ENCODE data around the gene TAL2. TPM values are rescaled to one million over a fixed set of nuclear protein-coding genes. Genes with fewer than 3 reads are reported as not detected.

TAL2 gene
- total and polyA plus RNA-seq, 10 of the 15 experiments (the other 5 are each of a cell fraction or from before 2014, with no cell fraction given), result 0.16 to 0.51 (median 0.34) TPM; not detected in 1

GRCh38 chr9:105670775-105671174 is 8.5 kb downstream of the TAL2 start (continued):
- TF ChIP-seq ZZZ3 (IDR thresholded peaks at IDR 0.05; ENCODE audit: control insufficient read depth, insufficient read length, low read depth) (no peak), ATF7 (IDR thresholded peaks at IDR 0.05; ENCODE audit: low read depth) (no peak), SKIL (IDR thresholded peaks at IDR 0.05; ENCODE audit: low read depth, poor library complexity, severe bottlenecking) (no peak), ZBED1 (IDR thresholded peaks at IDR 0.05; ENCODE audit: borderline replicate concordance) (no peak), HDGF (IDR thresholded peaks at IDR 0.05) (no peak), BHLHE40 (IDR thresholded peaks at IDR 0.05; ENCODE audit: borderline replicate concordance in 1 of 2, low read depth in 2 of 2, low read length in 1 of 2) (no peak), EP300 (IDR thresholded peaks at IDR 0.05; ENCODE audit: borderline replicate concordance in 1 of 2, control insufficient read depth in 1 of 2, low read depth in 2 of 2, low read length in 2 of 2) (no peak), POLR2AphosphoS2 (IDR thresholded peaks at IDR 0.05; ENCODE audit: low read depth, low read length) (no peak), SUPT20H (IDR thresholded peaks at IDR 0.05; ENCODE audit: borderline replicate concordance, control insufficient read depth, low read depth, low read length) (no peak)
- TF ChIP-seq, protein P1, sequence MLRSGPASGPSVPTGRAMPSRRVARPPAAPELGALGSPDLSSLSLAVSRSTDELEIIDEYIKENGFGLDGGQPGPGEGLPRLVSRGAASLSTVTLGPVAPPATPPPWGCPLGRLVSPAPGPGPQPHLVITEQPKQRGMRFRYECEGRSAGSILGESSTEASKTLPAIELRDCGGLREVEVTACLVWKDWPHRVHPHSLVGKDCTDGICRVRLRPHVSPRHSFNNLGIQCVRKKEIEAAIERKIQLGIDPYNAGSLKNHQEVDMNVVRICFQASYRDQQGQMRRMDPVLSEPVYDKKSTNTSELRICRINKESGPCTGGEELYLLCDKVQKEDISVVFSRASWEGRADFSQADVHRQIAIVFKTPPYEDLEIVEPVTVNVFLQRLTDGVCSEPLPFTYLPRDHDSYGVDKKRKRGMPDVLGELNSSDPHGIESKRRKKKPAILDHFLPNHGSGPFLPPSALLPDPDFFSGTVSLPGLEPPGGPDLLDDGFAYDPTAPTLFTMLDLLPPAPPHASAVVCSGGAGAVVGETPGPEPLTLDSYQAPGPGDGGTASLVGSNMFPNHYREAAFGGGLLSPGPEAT (IDR thresholded peaks at IDR 0.05; ENCODE audit: low read depth), result no peak
- TF ChIP-seq, protein P2, sequence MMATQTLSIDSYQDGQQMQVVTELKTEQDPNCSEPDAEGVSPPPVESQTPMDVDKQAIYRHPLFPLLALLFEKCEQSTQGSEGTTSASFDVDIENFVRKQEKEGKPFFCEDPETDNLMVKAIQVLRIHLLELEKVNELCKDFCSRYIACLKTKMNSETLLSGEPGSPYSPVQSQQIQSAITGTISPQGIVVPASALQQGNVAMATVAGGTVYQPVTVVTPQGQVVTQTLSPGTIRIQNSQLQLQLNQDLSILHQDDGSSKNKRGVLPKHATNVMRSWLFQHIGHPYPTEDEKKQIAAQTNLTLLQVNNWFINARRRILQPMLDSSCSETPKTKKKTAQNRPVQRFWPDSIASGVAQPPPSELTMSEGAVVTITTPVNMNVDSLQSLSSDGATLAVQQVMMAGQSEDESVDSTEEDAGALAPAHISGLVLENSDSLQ (IDR thresholded peaks at IDR 0.05), result no peak
